ENCODE measurements around the gene GPR137C. TPM values are rescaled to one million over a fixed set of nuclear protein-coding genes. Genes with fewer than 3 reads are reported as not detected.

GPR137C gene
- total and polyA plus RNA-seq, 2 of the 8 experiments (the other 6 are each of a cell fraction or from before 2014, with no cell fraction given) = 2.7 to 4.3 TPM

DNA sequence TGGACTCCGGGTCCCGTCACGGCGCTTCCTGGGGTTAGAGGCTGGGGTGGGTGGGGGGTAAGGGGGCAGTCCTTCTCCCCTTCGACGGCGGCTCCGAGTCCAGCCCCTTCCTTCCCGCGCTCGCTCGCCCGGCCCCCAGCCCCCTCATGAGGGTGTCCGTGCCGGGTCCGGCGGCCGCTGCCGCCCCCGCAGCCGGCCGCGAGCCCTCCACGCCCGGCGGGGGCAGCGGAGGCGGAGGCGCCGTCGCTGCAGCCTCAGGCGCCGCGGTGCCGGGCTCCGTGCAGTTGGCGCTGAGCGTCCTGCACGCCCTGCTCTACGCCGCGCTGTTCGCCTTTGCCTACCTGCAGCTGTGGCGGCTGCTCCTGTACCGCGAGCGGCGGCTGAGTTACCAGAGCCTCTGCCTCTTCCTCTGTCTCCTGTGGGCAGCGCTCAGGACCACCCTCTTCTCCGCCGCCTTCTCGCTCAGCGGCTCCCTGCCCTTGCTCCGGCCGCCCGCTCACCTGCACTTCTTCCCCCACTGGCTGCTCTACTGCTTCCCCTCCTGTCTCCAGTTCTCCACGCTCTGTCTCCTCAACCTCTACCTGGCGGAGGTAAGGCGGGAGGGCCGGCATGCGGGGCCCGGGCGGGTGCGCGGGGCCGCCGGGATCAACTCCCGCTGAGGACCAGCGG is 500 bp downstream of the GPR137C start (continued):
- TF ChIP-seq, protein P1, sequence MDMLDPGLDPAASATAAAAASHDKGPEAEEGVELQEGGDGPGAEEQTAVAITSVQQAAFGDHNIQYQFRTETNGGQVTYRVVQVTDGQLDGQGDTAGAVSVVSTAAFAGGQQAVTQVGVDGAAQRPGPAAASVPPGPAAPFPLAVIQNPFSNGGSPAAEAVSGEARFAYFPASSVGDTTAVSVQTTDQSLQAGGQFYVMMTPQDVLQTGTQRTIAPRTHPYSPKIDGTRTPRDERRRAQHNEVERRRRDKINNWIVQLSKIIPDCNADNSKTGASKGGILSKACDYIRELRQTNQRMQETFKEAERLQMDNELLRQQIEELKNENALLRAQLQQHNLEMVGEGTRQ (IDR thresholded peaks at IDR 0.05; ENCODE audit: low read length) = no peak
- TF ChIP-seq, protein P2, sequence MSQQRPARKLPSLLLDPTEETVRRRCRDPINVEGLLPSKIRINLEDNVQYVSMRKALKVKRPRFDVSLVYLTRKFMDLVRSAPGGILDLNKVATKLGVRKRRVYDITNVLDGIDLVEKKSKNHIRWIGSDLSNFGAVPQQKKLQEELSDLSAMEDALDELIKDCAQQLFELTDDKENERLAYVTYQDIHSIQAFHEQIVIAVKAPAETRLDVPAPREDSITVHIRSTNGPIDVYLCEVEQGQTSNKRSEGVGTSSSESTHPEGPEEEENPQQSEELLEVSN (IDR thresholded peaks at IDR 0.05) = peak; percentile 71
- peak; percentile 64 for TF ChIP-seq EGR1 (IDR thresholded peaks at IDR 0.05; ENCODE audit: borderline replicate concordance, low read depth, low read length)
